ENCODE results near the gene PRKD1.

The PRKD1 gene

GRCh38 chr14:29579838-29580237 is 347.8 kb downstream of the PRKD1 start:
- DNase-seq, result no peak

GRCh38 chr14:29576927-29577326 is 350.7 kb downstream of the PRKD1 start:
- DNase-seq, result no peak

GRCh38 chr14:29569194-29569593 is 358.5 kb downstream of the PRKD1 start:
- no peak for DNase-seq

- no peak for DNase-seq
These were observed 361.5 kb downstream of the PRKD1 start for GRCh38 chr14:29566194-29566593.

GRCh38 chr14:29558516-29558915 is 369.1 kb downstream of the PRKD1 start:
- DNase-seq, result no peak

- DNase-seq, result no peak
These were observed 373.3 kb downstream of the PRKD1 start for GRCh38 chr14:29554335-29554734.

GRCh38 chr14:29553427-29553826 is 374.2 kb downstream of the PRKD1 start:
- DNase-seq, result no peak

GRCh38 chr14:29548948-29549370 is 378.7 kb downstream of the PRKD1 start:
- DNase-seq, result no peak

- DNase-seq, result no peak
These were observed 381.9 kb downstream of the PRKD1 start for GRCh38 chr14:29545714-29546113.

GRCh38 chr14:29536886-29537511 is 390.6 kb downstream of the PRKD1 start:
- DNase-seq, result no peak

GRCh38 chr14:29529418-29529817 is 398.2 kb downstream of the PRKD1 start:
- no peak for DNase-seq

GRCh38 chr14:29528889-29529288 is 398.8 kb downstream of the PRKD1 start:
- DNase-seq, result no peak

- DNase-seq, result no peak
These were observed 400.4 kb downstream of the PRKD1 start for GRCh38 chr14:29527286-29527685.

Data from islet precursor cell (in vitro differentiated cells).